NCI-H1436 treated with DMSO at 0.1 percent for 48 hours (cell line): ENCODE data around the gene CDK11A.

Source experiments
- DNase-seq: peaks from one replicate; lab custom pipeline; 2025; lab: John Stamatoyannopoulos, UW

The CDK11A gene

GRCh38 chr1:1724035-1724864, at the start of gene CDK11A:
TSS of gene CDK11A (minus strand) at chr1:1724357. CDS start at chr1:1722818, 1,539 bp downstream.
- peak; percentile 81 for DNase-seq

- DNase-seq, result no peak
These were observed 49.7 kb upstream of the CDK11A start for GRCh38 chr1:1773874-1774273.

GRCh38 chr1:1771096-1771495, 46.9 kb upstream of the CDK11A start:
- no peak for DNase-seq

GRCh38 chr1:1770102-1770501, 45.9 kb upstream of the CDK11A start:
- no peak for DNase-seq

GRCh38 chr1:1768249-1768992, 44.3 kb upstream of the CDK11A start:
- DNase-seq, result no peak

GRCh38 chr1:1764876-1765470, 40.8 kb upstream of the CDK11A start:
- no peak for DNase-seq

- no peak for DNase-seq
These were observed 39.8 kb upstream of the CDK11A start for GRCh38 chr1:1763657-1764621.

- no peak for DNase-seq
These were observed 37.6 kb upstream of the CDK11A start for GRCh38 chr1:1761504-1762376.

- DNase-seq, result no peak
These were observed 36.6 kb upstream of the CDK11A start for GRCh38 chr1:1760715-1761114.

GRCh38 chr1:1760345-1760650, 36.1 kb upstream of the CDK11A start:
- DNase-seq, result no peak

GRCh38 chr1:1759456-1760344, 35.5 kb upstream of the CDK11A start:
- DNase-seq, result no peak

GRCh38 chr1:1758692-1759455, 34.7 kb upstream of the CDK11A start:
- no peak for DNase-seq

GRCh38 chr1:1758059-1758621, 34.0 kb upstream of the CDK11A start:
- no peak for DNase-seq

GRCh38 chr1:1757422-1758058, 33.4 kb upstream of the CDK11A start:
- DNase-seq, result no peak

- DNase-seq, result no peak
These were observed 32.7 kb upstream of the CDK11A start for GRCh38 chr1:1756661-1757421.

- no peak for DNase-seq
These were observed 31.7 kb upstream of the CDK11A start for GRCh38 chr1:1755852-1756251.

- no peak for DNase-seq
These were observed 31.3 kb upstream of the CDK11A start for GRCh38 chr1:1755426-1755825.
